Stimulated activated CD4-positive, alpha-beta T cell treated with anti-CD3 and anti-CD28 coated beads, Interleukin-2, amount 100 ng/mL, for 48 hours (primary cell): ENCODE results near the gene CRKL.

Experiments
- DNase-seq, 2 donors: peaks; one replicate each; pipeline ENCODE4 v3.0.0-alpha.2; 2020

Gene CRKL

GRCh38 chr22:20998411-20999336 is 81.5 kb downstream of the CRKL start:
- no peak for DNase-seq

GRCh38 chr22:20999350-21000206 is 82.4 kb downstream of the CRKL start:
- DNase-seq: no peak

GRCh38 chr22:21000207-21000986 is 83.2 kb downstream of the CRKL start:
- DNase-seq: no peak

- no peak for DNase-seq
Measured at GRCh38 chr22:21000987-21001600, 83.9 kb downstream of the CRKL start.

GRCh38 chr22:21001601-21002325 is 84.6 kb downstream of the CRKL start, which contains the start of gene THAP7:
Gene THAP7, minus strand, starts transcription at chr22:21002118. Its CDS starts 207 bp downstream, at chr22:21001911.
- peak; percentile 91 to 93 for DNase-seq
